ENCODE results near the gene RASA2.
"Not testable (repeated sequence)": the region's sequence is repeated elsewhere in the genome, so short reads cannot be mapped to it uniquely, and the experiment has no call there.

RASA2 gene

DNA sequence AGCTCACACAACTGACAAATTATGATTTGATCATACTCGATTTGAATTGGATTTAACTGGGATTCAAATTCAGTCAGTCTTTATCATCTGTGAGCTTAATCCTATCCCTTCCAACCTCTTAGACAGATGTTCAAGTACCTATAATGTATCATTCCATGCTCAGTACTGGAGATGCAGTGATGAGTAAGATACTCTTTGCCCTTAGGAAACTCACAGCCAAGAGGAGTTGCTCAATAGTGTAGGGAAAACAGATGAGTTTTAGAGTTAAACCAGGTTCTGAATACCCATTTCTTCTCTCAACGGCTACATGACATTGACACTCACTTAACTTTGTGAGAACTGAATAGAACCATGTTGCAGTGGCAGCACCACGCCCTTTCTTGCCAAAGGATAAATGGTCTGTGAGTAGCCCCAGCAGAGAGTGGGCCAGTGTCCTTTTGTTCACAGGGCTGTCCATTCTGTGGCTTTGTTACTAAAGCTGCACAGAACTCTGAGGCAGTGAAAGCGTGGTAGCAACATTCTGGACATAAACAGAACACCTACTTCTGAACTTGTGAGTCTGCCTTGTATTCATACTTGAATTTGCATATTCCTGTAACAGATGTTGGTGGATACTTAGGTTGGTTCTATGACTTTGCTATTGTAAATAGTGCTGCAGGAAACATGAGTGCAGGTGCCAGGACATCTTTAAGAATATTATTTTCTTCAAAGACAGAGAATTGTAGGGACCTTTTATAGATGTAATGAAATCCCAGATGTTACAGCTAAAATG lies 91.6 kb downstream of the RASA2 start:
- no peak for DNase-seq (ENCODE audit: low spot score)

DNA sequence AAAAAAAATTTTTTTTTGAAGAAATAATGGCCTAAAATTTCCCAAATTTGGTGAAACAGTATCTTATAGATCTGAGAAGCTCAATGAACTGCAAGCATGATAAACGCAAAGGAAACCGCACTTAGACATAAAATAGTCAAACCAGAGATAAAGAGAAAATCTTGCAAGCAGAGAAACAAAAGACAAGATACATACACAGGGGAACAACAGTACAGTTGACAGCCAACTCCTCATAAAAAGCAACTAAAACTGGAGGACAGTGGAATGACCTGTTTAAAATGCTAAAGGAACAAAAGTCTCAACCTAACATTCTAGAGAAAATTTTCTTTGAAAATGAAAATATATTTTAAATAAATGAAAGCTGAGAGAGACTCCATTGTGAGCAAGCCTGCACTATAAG lies 107.5 kb downstream of the RASA2 start:
- no peak for DNase-seq (ENCODE audit: low spot score)

DNA sequence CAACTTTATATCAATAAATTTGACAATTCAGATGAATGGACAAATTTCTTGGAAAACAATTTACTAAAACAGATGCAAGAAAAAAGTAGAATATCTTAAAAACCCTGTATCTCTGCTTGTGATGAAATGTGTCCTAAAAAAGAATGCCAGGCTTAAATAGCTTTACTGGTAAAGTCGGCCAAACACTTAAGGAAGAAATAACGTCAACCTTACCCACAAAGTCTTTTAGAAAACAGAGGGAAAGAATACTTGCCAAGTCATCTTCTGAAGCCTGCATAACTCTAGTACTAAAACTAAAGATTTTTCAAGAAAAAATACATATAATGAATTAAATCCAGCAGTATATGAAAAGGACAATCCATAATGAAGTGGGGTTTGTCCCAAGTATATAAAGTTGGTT lies 111.1 kb downstream of the RASA2 start:
- DNase-seq (ENCODE audit: low spot score): no peak

DNA sequence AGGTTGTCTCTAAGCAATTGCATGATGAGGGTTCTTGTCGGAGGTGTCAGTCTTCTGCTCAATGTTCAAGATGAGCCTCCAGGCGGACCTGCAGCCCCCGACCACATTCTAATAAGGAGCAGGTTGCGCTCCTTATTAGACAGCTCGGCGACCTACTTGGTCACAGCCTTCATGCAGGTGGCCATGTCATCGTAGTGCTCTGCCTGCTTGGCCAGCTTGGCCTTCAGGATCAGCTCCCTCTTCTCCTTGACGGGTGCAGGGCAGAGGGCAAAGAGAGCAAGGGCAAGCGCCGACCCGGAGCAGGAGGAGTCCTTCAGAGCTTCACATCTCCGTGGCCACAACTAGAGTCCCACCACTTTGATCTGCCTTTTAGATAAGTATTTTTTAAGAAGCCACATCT lies 113.5 kb downstream of the RASA2 start:
- DNase-seq (ENCODE audit: low spot score): no peak

DNA sequence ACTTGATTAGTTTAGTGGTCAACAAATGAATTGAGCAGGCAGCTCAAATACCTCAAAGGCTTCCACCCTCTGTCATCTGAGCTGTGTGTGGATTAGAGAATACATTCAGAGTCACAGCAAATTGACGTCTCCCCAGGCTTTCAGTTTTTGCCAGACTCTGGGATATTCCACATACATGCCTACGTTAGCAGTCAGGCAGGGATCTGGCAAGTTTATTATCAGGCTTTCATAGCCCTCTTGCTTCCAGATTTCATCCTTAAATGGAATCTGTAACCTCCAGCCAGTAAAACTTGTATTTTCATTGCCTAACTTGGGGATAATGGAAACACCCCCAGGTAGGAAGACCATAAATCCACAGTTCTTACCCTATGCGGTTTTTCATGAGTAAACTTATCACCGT lies 115.9 kb downstream of the RASA2 start:
- DNase-seq (ENCODE audit: low spot score): no peak

DNA sequence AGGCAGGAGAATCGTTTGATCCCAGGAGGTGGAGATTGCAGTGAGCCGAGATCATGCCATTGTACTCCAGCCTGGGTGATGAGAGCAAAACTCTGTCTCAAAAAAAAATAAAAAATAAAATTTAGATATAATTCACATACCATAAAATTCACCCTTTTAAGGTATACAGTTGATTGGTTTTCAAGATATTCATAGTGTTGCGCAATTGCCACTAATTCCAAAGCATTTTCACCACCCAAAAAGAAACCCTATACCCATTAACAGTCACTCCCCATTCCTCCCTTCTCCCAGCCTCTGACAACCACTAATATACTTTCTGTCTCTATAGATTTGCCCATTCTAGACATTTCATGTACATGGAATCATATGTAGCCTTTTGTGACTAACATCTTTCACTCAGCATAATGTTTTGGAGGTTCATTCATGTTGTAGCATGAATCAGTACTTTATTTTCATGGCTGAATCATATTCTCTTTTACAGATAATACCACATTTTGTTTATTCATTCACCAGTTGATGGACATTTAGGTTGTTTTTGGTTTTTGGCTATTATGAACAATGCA lies 116.7 kb downstream of the RASA2 start:
- DNase-seq (ENCODE audit: low spot score): no peak

DNA sequence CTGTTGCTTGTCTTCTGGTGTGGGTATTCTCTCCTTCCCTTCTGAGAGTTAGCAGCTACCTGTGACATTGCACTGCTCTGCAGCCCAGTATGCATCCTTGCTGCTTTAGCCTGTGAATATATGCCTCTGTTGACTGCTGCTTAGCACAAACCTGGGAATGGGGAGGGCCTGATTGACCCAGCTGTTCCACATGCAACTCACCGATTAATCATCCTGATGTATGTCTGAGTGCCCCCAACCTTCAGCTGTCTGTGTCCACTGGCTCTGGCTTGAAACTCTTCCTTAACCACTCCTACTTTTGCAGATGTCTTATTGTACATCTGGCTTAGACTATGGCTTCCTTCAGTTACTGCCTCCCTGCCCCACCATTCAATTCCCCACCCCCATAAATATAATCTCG lies 119.1 kb downstream of the RASA2 start:
- no peak for DNase-seq (ENCODE audit: low spot score)

DNA sequence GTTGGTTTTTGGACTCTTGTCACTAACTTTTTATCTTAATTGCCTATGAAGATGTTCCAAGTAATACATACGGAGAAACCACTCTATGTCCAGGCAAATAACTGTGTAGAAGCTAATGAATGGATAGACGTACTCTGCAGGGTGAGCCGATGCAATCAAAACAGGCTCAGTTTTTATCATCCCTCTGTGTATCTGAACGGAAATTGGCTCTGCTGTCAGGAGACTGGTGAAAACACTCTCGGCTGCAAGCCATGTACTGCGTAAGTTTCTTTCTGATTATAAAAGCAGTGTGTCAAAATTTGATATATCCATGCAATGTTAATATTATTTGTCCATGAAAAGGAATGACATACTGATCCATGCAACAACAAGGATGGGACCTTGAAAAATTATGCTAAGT lies 121.6 kb downstream of the RASA2 start:
- DNase-seq (ENCODE audit: low spot score): no peak

DNA sequence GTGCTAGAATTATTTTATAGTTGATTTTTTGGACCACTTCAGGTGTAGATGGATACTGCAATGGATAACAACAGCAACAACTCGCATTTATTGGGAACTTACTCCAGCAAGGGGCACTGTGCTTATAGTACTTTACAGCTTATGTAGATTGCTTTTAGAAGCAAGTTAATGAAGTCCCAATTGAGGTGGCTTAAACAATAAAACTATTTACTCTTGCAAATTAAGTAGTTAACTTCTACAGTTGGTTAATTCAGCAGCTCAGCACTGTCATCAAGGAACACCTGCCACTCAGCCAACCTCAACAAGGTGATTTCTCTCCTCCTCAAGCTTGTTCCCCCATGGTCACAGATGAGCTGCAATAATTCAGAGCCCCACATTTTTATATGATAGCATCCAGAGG lies 124.1 kb downstream of the RASA2 start:
- DNase-seq (ENCODE audit: low spot score): no peak

DNA sequence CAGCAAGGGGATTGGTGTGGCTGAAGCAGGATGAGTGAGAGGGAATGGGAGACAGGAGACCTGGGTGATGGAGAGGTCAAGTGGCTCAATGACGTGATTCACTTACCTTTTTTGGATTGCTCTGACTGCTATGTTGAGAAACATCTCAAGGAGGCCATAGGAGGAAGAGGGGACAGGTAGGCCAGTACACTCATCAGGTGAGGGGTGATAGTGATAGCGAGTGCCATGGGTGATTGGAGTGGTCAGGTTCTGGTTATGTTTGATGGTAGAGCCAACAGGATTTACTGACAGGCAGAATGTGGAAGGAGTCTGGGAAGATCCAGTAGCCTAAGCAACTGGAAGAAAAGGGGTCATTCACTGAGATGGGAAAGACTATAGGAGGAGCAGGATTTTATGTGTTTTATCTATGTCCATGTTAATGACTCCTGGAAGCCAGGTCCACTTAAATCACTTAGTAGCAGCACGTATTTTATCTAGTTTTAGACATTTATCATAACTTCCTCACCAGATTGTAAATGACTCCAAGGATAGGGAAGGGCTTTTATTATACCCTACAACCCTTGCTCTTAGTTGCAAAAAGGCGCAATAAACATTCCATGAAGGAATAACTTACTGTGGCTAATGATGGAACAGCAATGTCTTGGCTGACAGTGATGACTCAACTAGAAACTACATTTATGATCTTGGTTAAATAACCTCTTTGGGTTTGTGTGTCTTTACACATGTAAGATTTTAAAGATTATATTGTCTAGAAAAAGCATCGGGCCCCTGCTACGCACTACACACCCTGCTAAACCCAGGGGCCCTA lies 131.5 kb downstream of the RASA2 start:
- no peak for DNase-seq (ENCODE audit: low spot score)

DNA sequence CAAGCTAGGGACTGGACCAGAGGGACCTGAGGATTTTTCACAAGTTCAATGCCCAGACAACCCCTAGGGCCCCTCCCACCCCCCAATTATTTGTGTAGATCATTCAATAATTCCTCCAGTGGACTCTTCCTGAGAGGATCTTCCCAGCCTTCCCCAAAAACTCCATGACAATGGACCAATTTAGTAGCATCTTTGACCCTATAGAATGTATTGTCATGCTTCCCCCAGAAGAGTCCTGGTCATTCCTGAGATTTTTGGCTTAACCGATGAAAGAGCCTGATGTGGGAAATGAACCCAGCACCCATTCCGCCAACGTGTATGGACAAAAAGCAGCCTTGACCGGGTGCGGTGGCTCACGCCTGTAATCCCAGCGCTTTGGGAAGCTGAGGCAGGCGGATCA lies 132.1 kb downstream of the RASA2 start:
- no peak for DNase-seq (ENCODE audit: low spot score)

DNA sequence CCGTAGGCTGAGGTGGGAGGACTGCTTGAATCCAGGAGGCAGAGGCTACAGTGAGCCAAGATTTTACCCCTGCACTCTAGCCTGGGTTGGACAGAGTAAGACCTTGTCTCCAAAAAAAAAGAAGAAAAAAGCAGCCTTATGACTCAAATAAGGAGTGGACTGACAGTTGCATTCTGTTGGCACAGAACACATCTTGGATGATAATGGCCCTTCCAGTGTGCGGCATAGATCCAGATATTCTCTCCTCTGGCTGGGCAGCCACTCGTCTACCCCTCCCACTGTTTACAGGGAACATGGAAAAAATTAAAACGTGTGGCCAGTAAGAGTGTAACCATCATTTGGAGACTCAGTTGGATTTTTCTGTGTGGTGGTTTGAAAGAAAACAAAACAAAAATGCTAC lies 132.6 kb downstream of the RASA2 start:
- no peak for DNase-seq (ENCODE audit: low spot score)

DNA sequence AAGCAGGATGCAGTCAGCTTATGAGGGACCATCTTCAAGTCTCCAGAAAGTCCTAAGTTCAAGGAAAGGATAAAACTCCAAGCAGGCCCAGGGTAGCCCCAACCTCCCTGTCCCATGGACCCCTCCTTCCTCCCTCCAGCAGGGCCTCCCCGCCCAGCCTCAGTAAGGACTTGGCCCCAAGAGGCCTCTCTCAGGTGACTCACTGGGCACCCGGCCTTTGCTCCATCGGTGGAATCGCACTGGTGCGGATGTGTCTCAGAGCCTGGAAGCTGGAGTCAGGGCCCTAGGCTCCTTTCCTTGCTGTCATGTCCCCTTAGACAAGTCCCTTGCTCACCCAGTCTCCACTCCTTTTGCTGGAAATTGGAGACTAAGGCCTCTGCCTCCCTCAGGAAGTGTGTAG lies 136.9 kb downstream of the RASA2 start:
- no peak for DNase-seq (ENCODE audit: low spot score)

DNA sequence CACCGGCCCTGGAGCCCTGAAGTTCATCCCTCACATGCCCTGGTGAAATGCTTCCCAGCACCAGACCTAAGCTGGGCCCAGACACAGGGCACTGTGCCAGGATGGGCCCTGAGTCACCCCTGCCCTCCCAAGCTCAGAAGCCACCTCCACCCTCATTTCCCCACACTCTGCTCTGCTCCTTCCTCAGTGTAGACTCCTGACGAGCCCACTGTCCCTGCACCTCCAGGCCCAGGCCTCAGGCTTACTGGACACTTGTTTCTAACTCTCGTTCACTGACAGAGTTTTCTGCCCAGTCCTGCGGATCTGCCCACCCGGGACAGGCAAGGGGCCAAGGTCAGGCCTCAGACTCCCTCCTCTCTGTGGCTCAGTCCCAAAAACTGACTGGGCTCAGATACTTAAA lies 138.7 kb downstream of the RASA2 start:
- no peak for DNase-seq (ENCODE audit: low spot score)

DNA sequence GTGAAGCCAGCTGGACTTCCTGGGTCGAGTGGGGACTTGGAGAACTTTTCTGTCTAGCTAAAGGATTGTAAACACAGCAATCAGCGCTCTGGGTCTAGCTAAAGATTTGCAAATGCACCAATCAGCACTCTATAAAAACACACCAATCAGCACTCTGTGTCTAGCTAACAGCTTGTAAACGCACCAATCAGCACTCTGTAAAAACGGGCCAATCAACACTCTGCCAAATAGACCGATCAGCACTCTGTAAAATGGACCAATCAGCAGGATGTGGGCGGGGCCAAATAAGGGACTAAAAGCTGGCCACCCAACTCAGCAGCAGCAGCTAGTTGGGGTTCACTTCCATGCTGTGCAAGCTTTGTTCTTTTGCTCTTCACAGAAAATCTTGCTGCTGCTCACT lies 141.5 kb downstream of the RASA2 start:
- not testable (repeated sequence) for DNase-seq (ENCODE audit: low spot score)

DNA sequence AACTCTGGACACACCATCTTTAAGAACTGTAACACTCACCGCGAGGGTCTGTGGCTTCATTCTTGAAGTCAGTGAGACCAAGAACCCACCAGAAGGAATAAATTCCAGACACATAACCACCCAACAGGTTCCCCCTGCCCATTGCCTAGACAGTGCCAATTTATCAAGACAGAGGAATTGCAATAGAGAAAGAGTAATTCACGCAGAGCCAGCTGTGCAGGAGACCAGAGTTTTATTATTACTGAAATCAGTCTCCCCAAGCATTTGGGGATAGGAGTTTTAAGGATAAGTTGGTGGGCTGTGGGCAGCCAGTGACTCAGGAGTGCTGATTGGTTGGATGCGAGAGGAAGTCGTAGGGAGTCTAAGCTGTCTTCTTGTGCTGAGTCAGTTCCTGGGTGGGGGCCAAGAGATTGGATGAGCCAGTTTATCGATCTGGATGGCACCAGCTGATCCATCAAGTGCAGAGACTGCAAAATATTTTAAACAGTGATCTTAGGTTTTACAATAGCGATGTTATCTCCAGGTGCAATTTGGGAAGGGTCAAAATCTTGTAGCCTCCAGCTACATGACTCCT lies 142.1 kb downstream of the RASA2 start:
- DNase-seq (ENCODE audit: low spot score): not testable (repeated sequence)

DNA sequence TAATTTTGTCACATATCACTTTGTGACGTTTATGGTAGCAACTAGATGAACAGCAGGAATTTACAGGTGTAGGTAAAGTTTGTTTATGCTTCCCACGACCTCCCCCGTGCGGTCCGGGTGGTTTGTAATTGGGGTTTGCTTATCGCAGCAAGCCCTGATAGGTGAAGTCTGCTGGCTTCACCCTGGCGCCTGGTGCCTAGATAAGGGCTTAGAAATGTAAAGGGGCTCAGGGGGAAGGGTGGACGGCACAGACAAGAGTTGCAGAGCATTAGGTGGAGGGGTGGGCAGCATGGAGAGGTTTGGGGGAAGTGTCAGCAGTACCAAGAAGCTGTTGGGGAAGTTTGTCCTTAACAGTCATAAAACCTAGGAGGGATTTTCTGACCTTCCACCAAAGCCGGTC lies 143.1 kb downstream of the RASA2 start:
- DNase-seq (ENCODE audit: low spot score): no peak

DNA sequence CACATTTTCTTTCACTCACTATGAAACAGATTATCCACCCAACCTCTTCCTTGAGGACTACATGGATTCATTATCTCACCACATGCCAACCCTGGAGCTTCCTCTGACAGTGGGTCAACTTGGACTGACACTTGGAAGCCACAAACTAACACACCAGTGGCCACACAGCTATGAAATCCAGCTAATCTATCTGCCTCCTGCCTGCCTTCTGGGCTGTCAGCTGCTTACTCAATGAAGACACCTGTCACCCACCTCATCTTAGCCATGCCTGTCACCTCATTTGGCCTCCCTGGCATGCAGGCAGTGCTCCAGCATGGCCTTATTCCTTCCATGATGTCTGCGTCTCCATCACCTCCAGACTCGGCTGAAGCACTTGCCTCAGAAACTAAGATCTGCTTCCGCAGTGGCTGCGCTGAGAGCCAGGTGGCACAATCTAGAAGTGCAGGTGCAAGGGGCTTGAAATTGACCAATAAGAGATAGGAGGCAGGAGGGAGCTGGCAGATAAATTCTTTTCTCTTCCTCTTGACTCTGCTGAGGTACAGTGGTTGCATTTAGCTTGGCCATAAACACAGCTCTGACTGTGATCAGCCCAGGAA lies 146.1 kb downstream of the RASA2 start:
- DNase-seq (ENCODE audit: low spot score): no peak

DNA sequence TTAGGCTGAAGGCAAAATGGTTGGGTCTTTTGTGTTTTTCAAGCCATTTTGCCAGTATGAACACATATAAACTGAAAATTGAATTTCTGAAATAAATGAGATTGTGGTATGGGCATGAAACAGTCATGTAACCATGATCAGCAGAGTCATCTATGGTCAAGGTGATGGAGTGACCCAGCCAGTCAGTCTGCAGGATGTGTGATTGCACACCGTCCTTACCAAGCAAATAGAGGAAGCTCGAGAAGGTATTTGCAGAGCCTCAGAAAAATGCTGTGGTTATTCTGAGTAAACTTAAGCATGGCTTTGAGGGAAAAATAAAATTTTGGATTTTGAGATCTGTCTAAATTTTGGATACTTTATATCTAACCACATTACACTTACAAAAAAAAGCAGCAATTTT lies 155.4 kb downstream of the RASA2 start:
- no peak for DNase-seq (ENCODE audit: low spot score)

DNA sequence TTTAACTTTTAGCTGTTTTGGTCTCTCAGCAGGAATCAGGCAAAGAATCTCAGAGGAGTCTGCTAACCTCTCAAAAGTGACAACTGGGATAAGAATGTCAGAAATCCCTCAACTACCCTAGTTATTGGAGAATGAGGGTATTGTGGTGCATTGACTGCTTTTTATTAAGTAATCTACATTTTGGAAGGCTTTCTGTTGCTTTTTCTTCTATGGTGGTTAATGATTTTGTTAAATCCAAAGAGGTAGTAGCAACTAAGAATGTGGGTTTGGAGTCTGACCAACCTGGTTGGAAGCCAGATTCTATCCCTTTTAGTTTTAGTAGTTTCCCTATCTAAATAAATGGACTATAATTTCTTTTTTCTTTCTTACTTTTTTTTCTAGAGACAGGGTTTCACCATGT lies 156.6 kb downstream of the RASA2 start:
- DNase-seq (ENCODE audit: low spot score): no peak

DNA sequence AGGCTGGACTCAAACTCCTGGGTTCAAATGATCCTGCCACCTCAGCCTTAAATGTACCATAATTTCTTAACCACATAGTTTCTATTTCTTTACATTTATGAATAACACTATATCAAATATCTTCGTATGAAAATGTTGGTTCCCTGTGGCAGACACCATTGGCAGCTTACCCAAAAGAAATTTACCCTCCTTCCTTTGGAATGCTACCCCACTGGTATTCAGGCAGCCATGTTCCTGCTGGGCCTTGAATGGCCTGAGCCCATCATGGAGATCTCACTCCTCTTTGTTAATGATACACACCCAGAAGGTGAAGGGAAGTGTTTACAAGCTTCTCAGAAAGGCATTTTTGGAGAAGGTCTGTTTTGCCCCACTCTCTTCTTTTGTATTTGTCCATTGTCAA lies 157.0 kb downstream of the RASA2 start:
- DNase-seq (ENCODE audit: low spot score): no peak

DNA sequence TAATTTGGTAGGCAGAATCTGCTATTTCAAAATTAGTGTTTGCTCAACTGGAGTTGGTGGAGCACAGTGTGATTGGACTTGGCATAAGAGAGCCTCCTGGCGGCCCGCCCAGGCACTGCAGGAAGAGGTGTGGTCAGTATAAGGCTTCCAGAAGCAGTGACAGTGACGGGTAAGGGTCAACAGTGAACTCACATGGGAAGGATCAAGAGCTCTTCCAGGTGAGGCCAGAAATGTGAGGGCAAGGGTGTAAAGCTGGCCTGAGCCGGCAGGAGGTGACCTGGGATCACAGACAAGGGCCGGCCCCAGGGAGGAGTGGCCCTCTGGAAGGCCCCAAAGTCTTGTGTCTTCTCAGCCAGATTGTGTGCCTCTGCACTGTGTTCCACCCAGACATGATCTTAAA lies 158.1 kb downstream of the RASA2 start:
- peak; percentile 48 for DNase-seq (ENCODE audit: low spot score)
